HG02884 (cell line): ENCODE data around the gene APBB2.
A peak's percentile ranks its signal among the peaks of the same experiment; 100 is the strongest.

Experiments used
- ATAC-seq: cut with Tn5 transposase; IDR thresholded peaks from one replicate; pipeline ENCODE4 v1.9.1; 2021; ENCODE audit warnings: mild to moderate bottlenecking, moderate library complexity; ENCODE audit not compliant: unreplicated experiment

APBB2 gene

DNA sequence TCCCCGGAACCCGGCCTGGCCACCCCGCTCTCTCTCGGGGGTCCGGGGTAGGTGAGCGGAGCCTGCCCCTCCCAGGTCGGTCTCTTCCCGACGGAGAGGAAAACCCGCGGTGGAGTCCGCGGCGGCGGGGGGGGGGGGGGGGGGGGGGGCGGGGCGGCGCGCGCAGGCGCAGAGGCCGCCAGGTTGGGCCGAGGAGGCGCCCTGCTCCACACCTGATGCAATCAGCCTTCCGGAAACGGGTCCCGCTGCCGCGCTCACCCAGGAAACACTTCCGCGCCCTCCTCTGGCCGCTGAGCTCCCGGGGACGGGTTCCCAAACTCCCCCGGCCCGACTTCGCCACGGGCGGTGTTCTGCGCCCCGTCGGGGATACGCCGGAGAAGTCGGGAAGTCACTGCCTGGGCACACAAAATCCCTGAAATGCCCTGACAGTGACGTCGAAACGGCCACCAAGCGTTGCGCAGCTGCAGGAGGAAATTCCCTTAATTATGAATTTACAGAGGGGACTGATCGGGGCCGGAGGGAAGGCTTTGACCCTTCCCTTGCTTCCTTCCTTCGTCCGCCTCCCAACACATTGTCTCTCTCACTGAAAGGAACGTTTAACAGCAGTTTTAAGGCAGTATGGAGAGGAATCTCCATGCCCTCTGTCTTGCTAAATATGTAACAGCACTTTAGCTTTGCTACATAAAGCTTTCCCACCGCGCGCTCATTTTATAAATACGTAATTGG lies 2.1 kb upstream of the APBB2 start:
- peak; percentile 41 for ATAC-seq

GRCh38 chr4:41215969-41216293 lies 1.6 kb upstream of the APBB2 start:
- ATAC-seq, result no peak

GRCh38 chr4:41215155-41215554 lies 813 bp upstream of the APBB2 start:
- ATAC-seq, result no peak

DNA sequence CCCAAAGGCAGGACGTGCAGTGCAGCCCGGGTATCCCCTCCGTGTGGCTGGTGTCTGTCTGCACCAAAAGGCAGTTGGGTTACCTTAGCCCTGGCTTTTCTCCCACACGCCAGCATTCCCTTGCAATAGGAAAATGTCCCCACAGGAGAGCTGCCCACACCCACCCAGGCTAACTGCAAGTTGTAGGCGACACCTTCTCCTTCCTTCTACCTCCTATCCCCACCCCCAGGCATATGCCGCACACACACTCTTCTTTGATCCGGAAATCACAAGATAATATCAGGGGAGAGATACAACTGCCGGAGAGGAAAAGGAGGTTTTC lies 444 bp upstream of the APBB2 start:
- no peak for ATAC-seq

GRCh38 chr4:41213625-41214135 lies 662 bp downstream of the APBB2 start:
- peak; percentile 3 for ATAC-seq

- ATAC-seq, result no peak
Measured at GRCh38 chr4:41212616-41213203, 1.6 kb downstream of the APBB2 start.

DNA sequence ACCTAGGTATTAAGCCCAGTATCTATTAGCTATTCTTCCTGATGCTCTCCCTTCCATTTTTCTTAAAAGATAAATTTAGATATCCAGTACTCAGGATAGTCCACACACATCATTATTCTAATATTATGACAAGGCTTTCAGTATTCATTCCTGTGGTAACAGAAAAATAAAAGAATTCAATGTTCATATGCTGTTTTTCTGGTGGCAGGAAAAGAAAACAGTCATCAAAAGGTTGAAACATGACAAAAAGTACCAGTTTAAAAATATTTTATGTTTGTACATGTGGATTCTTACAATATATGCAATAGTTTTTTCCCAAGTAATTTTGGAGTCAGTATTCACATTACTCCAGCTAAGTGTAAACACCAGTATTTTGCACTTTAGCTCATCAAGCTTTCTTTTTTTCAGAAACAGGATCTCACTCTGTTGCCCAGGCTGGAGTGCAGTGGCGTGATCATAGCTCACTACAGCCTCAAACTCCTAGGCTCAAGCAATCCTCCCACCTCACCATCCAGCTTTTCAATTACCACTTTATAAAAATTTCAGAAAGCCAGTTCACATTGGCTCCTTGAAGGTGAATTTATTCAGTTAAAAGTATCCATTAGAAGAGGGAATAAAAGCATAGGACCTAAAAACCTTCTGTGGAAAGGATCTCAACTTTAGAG lies 2.3 kb downstream of the APBB2 start:
- ATAC-seq, result no peak

DNA sequence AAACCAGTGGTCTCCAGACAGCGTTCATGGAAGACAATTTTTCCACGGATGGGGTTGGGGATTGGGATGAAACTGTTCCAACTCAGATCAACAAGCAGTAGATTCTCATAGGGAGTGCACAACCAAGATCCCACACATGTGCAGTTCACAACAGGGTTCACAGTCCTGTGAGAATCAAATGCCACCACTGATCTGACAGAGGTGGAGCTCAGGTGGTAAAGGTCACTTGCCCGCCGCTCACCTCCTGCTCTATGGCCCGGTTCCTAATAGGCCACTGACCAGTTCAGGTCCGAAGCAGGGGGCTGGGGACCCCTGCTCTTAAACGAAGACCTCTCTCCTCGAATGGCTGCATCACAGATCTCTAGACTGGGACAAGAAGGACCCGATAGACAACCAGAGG lies 4.4 kb downstream of the APBB2 start:
- ATAC-seq, result no peak

GRCh38 chr4:41209187-41209586 lies 5.2 kb downstream of the APBB2 start:
- ATAC-seq, result no peak

- ATAC-seq, result no peak
Measured at GRCh38 chr4:41207291-41207831, 7.0 kb downstream of the APBB2 start.

DNA sequence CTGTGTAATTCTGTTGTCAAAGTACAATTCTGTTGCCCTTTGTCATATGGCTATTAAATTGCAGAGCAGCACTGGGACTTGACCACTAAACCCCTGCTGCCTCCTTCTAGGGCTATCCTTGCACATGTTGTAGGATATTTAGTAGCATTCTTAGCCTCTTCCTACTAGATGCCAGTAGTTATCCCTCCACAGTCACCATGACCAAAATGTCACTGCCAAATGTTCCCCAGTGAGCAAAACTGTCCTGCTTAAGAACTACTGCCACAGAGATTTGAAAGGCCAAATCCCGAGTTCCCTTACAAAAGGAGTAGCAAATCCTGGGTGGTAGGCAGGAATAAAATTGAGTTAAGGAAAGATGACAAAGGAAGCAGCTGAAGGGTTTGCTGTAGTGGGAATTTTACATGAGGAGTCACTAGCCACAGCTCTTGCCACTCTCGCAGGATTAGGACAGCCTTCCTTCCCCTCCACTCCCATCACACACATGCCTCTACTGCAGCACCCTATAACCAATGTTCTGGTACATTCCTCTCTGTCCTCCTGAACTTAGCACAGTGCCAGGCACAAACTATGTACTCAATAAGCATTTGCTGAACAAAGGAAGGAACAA lies 8.4 kb downstream of the APBB2 start:
- no peak for ATAC-seq

DNA sequence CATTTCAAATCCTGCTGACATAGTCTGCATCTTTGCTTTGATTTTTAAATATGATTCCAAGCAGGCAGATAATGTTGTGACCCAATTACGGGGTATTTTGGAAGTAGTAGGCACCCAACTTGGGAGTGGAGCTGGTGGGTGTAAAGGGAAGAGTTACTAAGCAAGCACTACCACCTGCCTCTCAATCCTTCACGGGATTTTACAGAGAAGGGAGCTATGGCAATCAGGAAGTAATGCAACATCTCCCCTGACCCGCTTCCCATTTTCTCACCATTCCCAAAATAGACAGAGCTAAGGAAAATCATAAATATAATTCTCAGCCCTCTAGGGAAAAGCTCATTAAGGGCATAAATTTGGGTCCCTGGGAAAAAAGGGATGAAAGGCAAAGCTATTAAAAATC lies 9.2 kb downstream of the APBB2 start:
- ATAC-seq, result no peak

DNA sequence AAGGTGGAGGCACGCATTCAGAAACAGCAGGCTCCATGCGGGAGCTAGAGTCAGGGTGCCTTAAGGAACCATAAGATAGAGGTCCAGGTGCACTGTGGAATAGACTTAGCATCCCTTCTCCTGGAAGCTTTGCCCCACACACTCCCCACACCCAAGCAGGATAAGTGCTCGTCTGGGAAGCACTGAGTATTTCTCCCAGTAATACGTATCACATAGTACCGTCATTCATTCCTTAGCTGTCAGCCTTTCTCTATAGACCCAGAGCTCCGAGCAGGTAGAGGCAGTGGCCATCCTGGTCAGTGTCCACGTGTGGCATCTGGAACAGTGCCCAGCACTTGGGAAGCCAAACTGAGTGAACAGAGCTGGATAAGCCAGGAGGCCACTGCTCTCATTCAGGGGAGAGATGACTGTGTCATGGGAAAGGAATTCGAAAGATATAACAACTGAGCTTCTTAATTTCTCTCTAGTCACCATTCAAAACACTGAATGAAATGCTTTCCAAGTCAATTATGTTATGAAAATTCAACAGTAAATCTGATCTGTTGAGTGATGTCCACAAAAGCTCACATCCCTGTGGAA lies 9.9 kb downstream of the APBB2 start:
- ATAC-seq, result no peak

DNA sequence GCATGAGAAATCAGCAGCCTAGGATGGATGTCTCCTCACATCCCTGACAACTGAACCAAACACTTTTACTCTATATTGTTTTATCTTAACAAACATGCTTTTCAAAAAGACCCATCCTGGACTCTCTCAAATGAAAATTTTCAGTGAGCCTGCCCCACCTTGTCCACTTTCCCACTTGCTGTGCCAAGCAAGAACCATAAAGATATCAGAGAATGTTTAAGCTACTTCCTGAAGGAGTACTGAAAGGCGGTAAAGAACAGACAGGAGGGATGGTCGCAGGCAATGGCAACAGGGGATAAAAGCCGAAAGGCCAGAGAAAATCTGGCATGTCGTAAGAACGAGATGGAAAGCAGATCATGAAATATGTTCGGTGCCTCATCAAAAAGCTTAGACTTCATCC lies 10.5 kb downstream of the APBB2 start:
- ATAC-seq, result no peak

DNA sequence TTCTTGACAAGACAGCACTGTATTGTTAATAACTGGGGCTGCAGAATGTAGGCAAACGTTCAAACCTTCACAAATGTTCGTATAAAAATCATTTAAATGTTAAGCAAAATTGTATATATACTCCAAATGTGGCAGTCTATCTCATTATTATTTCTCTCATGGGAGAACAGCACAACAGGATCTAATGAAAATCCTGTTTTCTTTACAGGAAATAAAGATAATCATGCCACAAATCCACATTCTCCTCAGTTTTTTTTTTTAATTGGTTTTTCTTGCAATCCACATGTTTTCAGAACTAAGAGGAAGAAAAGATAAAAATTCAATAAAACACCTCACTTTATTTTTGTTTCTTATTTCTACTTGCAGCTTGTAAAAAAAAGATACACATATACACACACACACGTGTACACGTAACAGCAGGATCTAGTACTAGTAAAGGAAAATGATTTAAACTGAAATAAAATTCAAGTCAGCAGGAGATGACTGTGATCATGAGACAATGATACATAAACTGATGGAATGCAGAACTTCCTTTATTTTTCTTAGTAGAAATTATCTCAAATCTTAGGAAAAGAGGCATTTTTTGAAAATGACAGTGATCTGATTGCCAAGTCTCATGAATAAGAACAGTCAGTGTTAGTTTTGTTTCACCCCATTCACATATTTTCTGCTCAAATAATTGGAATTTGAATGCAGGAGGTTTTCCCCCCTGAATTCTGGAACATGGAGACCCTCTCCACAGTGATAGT lies 11.3 kb downstream of the APBB2 start:
- ATAC-seq, result no peak

DNA sequence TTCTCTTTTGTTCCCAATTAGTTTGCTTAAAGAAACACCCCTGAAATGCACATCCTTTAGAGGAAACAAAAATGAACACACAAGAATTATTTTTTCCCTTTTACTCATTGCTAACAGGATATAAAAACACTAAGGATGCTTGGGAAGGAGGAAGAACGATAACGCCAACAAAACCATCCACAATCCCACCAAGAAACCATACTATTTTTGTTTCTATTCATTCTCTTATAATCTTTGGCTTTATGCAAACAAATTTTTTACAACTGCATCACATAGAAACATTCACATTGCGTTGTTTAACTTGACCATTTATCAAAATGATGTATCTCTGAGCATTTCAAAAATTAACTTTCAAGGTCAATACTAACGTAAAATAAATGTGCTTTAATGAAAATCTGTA lies 12.0 kb downstream of the APBB2 start:
- ATAC-seq, result no peak

DNA sequence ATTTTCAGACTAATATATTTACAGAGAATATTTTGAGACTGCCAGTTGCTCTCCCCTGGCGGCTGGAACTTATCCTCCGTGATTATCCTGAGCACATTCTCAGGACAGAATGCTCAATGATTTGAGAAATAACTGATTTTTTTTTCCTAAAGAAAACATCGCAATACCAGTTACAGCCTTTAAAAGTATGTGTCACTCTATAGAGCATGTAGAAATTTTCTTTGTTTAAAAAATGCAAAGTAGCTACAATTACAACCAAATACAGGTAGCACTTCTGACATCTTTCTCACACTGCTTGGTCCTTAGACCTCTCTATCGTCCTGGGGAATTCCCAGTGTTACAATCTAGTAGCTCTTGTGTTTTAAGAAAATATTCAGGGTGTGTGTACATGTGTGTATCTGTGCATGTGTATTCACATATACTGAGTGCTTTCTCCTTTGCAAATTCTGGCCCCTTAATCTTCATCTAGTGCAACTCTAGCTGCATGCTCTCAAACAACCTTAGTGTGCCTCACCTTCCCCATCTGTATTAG lies 13.8 kb downstream of the APBB2 start:
- no peak for ATAC-seq

DNA sequence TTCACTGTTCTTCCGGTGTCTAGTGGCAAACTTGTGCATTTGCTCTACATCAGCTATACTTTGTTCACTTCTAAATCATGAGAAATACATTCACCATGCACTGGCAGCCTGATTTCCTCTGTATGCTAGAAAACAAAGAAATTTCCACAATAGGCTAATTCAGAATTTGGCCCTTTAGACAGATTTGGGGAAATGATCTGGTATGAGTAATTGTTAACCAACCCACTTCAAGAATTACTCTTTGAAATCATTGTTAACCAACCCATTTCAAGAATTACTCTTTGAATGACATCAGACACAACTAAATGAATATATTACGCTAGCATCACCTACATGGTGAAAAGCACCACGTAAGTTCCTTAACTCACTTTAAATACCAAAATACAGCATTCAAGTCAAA lies 14.6 kb downstream of the APBB2 start:
- no peak for ATAC-seq

DNA sequence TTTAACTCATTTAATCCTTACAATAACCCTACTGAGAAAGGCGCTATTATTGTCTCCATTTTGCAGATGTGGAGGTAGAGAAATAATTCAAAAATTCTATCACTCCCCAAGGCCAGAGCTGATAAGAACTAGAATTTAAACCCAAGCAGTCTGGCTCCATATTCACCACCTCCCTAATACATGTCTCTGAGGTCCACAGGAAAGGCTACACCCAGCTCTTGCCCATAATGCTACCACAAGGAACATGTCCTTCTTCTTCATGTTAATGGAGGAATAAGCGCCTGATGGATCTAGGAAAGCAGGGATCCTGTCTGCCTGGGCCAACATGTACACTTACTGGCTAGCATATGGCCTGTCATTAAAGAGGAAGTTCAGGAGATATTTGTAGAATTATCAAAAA lies 16.3 kb downstream of the APBB2 start:
- ATAC-seq, result no peak

DNA sequence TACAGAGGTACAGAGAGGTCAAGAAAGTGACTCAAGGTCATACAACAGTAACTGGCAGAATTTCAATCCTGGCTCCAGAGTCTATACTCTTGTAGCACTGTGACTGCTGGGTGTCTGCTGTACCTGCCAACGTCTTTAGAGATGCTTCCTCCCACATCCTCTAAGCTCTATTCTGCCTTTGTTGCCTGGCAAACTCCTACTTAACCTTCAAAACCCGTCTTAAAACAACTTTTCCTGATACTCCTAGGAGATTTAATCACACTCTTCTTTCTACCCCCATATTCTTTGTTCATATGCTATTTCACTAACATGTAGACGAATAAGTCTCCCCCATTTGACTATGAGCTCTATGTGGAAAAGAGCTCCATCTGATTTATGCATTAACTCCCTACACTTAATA lies 16.8 kb downstream of the APBB2 start:
- ATAC-seq, result no peak
